Activated T-cell treated with anti-CD3 and anti-CD28 coated beads, Interleukin-2, amount 50 U/mL, for 72 hours (primary cell): ENCODE results near the gene BCL11A. TPM values are rescaled to one million over a fixed set of nuclear protein-coding genes. Genes with fewer than 3 reads are reported as not detected.
"Not testable (repeated sequence)": the region's sequence is repeated elsewhere in the genome, so short reads cannot be mapped to it uniquely, and the experiment has no call there.

Source experiments
- ATAC-seq, 2 donors: fragments of 150-1000 bp; cut with Tn5 transposase; replicated peaks in 1 of 2; 2 replicates each; pipeline ENCODE4 v1.10.0; 2021; ENCODE audit warnings: moderate library complexity in 2 of 2, mild to moderate bottlenecking in 1 of 2
- DNase-seq, 2 donors: peaks; one replicate each; pipeline ENCODE4 v3.0.0; 2021 to 2022; ENCODE audit warnings: mixed read lengths in 1 of 2
- H3K27ac Mint-ChIP-seq: one replicate; pipeline ENCODE4 v1.8.0; 2022; ENCODE audit warnings: mild to moderate bottlenecking, moderate library complexity, mixed read lengths
- H3K27me3 Mint-ChIP-seq: one replicate; pipeline ENCODE4 v1.8.0; 2022; ENCODE audit warnings: low read depth, mixed read lengths
- H3K36me3 Mint-ChIP-seq, 2 donors: one replicate each; pipeline ENCODE4 v1.8.0; 2022; ENCODE audit warnings: mixed read lengths in 2 of 2, mild to moderate bottlenecking in 1 of 2; ENCODE audit not compliant: insufficient read depth in 2 of 2
- H3K4me1 Mint-ChIP-seq: one replicate; pipeline ENCODE4 v1.8.0; 2022; ENCODE audit warnings: low read depth, mixed read lengths
- H3K4me3 Mint-ChIP-seq, 2 donors: one replicate each; pipeline ENCODE4 v1.8.0; 2022; ENCODE audit warnings: mild to moderate bottlenecking in 2 of 2, mixed read lengths in 2 of 2, moderate library complexity in 2 of 2
- H3K9me3 Mint-ChIP-seq, 2 donors: one replicate each; pipeline ENCODE4 v1.8.0; 2022; ENCODE audit warnings: mixed read lengths in 2 of 2
- total RNA-seq, 2 donors: library from RNA; stranded (reverse); gene quantifications; one replicate each; pipeline ENCODE4 v1.2.3, GENCODE V29; 2022

The BCL11A gene
- total RNA-seq, 2 donors from 2014 or later: 1.00 to 1.2 TPM

GRCh38 chr2:60438131-60438530, 115.3 kb downstream of the BCL11A start:
- Mint-ChIP-seq H3K27me3 (no peaks in the 10 kb centered on the region), H3K36me3 (no peaks in the 10 kb centered on the region), H3K4me1 (no peaks in the 10 kb centered on the region), H3K27ac (no peak overlapping the region), H3K9me3 (no peaks in the 10 kb centered on the region), H3K4me3 (no peak overlapping the region)
- DNase-seq (no peak), ATAC-seq (no peak)

- DNase-seq (no peak), ATAC-seq (no peak)
- Mint-ChIP-seq H3K27me3 (no peaks in the 10 kb centered on the region), H3K4me1 (no peaks in the 10 kb centered on the region), H3K4me3 (no peak overlapping the region), H3K27ac (no peak overlapping the region), H3K9me3 (no peaks in the 10 kb centered on the region), H3K36me3 (no peaks in the 10 kb centered on the region)
These were observed 116.3 kb downstream of the BCL11A start for GRCh38 chr2:60437080-60437696.

GRCh38 chr2:60433018-60433596, 120.3 kb downstream of the BCL11A start:
- Mint-ChIP-seq H3K27me3 (peaks cover 6% of the 10 kb centered on the region), H3K4me1 (no peaks in the 10 kb centered on the region), H3K36me3 (no peaks in the 10 kb centered on the region), H3K27ac (no peak overlapping the region), H3K9me3 (no peaks in the 10 kb centered on the region), H3K4me3 (no peak overlapping the region)
- ATAC-seq (no peak), DNase-seq (no peak)

GRCh38 chr2:60432035-60432601, 121.3 kb downstream of the BCL11A start:
- Mint-ChIP-seq H3K27me3 (peaks cover 6% of the 10 kb centered on the region), H3K4me1 (no peaks in the 10 kb centered on the region), H3K4me3 (no peak overlapping the region), H3K9me3 (no peaks in the 10 kb centered on the region), H3K36me3 (no peaks in the 10 kb centered on the region), H3K27ac (no peak overlapping the region)
- ATAC-seq (no peak), DNase-seq (no peak)

GRCh38 chr2:60429681-60430080, 123.8 kb downstream of the BCL11A start:
- Mint-ChIP-seq H3K27me3 (peaks cover 6% of the 10 kb centered on the region), H3K36me3 (no peaks in the 10 kb centered on the region), H3K9me3 (peaks cover 0 to 1% of the 10 kb centered on the region in 2 donors), H3K4me1 (no peaks in the 10 kb centered on the region), H3K4me3 (no peak overlapping the region), H3K27ac (no peak overlapping the region)
- ATAC-seq: no peak
- DNase-seq: no peak

GRCh38 chr2:60426880-60427279, 126.6 kb downstream of the BCL11A start:
- H3K4me3 Mint-ChIP-seq: no peak overlapping the region
- no peaks in the 10 kb centered on the region for H3K36me3 Mint-ChIP-seq
- H3K4me1 Mint-ChIP-seq: no peaks in the 10 kb centered on the region
- no peak overlapping the region for H3K27ac Mint-ChIP-seq
- no peak for DNase-seq
- H3K9me3 Mint-ChIP-seq: peaks cover 0 to 1% of the 10 kb centered on the region in 2 donors
- no peak for ATAC-seq
- H3K27me3 Mint-ChIP-seq: peaks cover 6% of the 10 kb centered on the region

- Mint-ChIP-seq H3K27me3 (peaks cover 6% of the 10 kb centered on the region), H3K4me1 (no peaks in the 10 kb centered on the region), H3K9me3 (peaks cover 0 to 1% of the 10 kb centered on the region in 2 donors), H3K4me3 (no peak overlapping the region), H3K36me3 (no peaks in the 10 kb centered on the region), H3K27ac (no peak overlapping the region)
- ATAC-seq (no peak), DNase-seq (no peak)
These were observed 127.1 kb downstream of the BCL11A start for GRCh38 chr2:60426341-60426740.

- Mint-ChIP-seq H3K4me3 (no peak overlapping the region), H3K4me1 (no peaks in the 10 kb centered on the region), H3K27me3 (no peaks in the 10 kb centered on the region), H3K36me3 (no peaks in the 10 kb centered on the region), H3K27ac (no peak overlapping the region), H3K9me3 (peaks cover 0 to 1% of the 10 kb centered on the region in 2 donors)
- no peak for DNase-seq
- ATAC-seq: no peak
These were observed 129.2 kb downstream of the BCL11A start for GRCh38 chr2:60424233-60424632.

- Mint-ChIP-seq H3K36me3 (no peaks in the 10 kb centered on the region), H3K27ac (no peak overlapping the region), H3K27me3 (no peaks in the 10 kb centered on the region), H3K4me3 (no peak overlapping the region), H3K9me3 (peaks cover 0 to 1% of the 10 kb centered on the region in 2 donors), H3K4me1 (no peaks in the 10 kb centered on the region)
- no peak for ATAC-seq
- DNase-seq: no peak
These were observed 129.9 kb downstream of the BCL11A start for GRCh38 chr2:60423505-60423904.

- Mint-ChIP-seq H3K4me1 (no peaks in the 10 kb centered on the region), H3K27me3 (no peaks in the 10 kb centered on the region), H3K4me3 (no peak overlapping the region), H3K36me3 (no peaks in the 10 kb centered on the region), H3K27ac (no peak overlapping the region), H3K9me3 (peaks cover 0 to 1% of the 10 kb centered on the region in 2 donors)
- DNase-seq: no peak
- no peak for ATAC-seq
These were observed 130.5 kb downstream of the BCL11A start for GRCh38 chr2:60422826-60423483.

- not testable (repeated sequence) for DNase-seq, H3K27ac Mint-ChIP-seq
These were observed 136.2 kb downstream of the BCL11A start for GRCh38 chr2:60417210-60417609.

GRCh38 chr2:60416221-60417008, 137.0 kb downstream of the BCL11A start:
- Mint-ChIP-seq H3K27ac (no peak overlapping the region), H3K4me3 (no peak overlapping the region), H3K36me3 (no peaks in the 10 kb centered on the region), H3K4me1 (no peaks in the 10 kb centered on the region), H3K27me3 (peaks cover 5% of the 10 kb centered on the region), H3K9me3 (no peaks in the 10 kb centered on the region)
- no peak for DNase-seq
- ATAC-seq: no peak

More at GRCh38 chr2:60417210-60417609, 136.2 kb downstream of the BCL11A start:
- H3K27me3 Mint-ChIP-seq, H3K9me3 Mint-ChIP-seq, H3K4me3 Mint-ChIP-seq, ATAC-seq, H3K36me3 Mint-ChIP-seq, H3K4me1 Mint-ChIP-seq: not testable (repeated sequence)

- H3K27me3 Mint-ChIP-seq: peaks cover 6% of the 10 kb centered on the region
- no peaks in the 10 kb centered on the region for H3K36me3 Mint-ChIP-seq
- H3K27ac Mint-ChIP-seq: no peak overlapping the region
- no peaks in the 10 kb centered on the region for H3K9me3 Mint-ChIP-seq
- DNase-seq (no peak), ATAC-seq (no peak)
- H3K4me3 Mint-ChIP-seq: no peak overlapping the region
- H3K4me1 Mint-ChIP-seq: no peaks in the 10 kb centered on the region
These were observed 137.6 kb downstream of the BCL11A start for GRCh38 chr2:60415814-60416213.
